ENCODE measurements around the gene SPDYE17.
"Not testable (repeated sequence)": the region's sequence is repeated elsewhere in the genome, so short reads cannot be mapped to it uniquely, and the experiment has no call there.

Gene SPDYE17

GRCh38 chr7:76998764-76999450 is 33.3 kb downstream of the SPDYE17 start:
- not testable (repeated sequence) for DNase-seq (ENCODE audit: low read depth)

- no peak for DNase-seq (ENCODE audit: low read depth)
Measured at GRCh38 chr7:76998285-76998589, 33.9 kb downstream of the SPDYE17 start.

GRCh38 chr7:76997381-76998284 is 34.5 kb downstream of the SPDYE17 start:
- no peak for DNase-seq (ENCODE audit: low read depth)

GRCh38 chr7:76996932-76997331 is 35.2 kb downstream of the SPDYE17 start:
- not testable (repeated sequence) for DNase-seq (ENCODE audit: low read depth)

- DNase-seq (ENCODE audit: low read depth) = not testable (repeated sequence)
Measured at GRCh38 chr7:76994286-76994685, 37.9 kb downstream of the SPDYE17 start.

GRCh38 chr7:76993831-76994230 is 38.3 kb downstream of the SPDYE17 start:
- DNase-seq (ENCODE audit: low read depth) = not testable (repeated sequence)

GRCh38 chr7:76992871-76993270 is 39.3 kb downstream of the SPDYE17 start:
- not testable (repeated sequence) for DNase-seq (ENCODE audit: low read depth)

GRCh38 chr7:76992204-76992603 is 40.0 kb downstream of the SPDYE17 start:
- not testable (repeated sequence) for DNase-seq (ENCODE audit: low read depth)

- DNase-seq (ENCODE audit: low read depth) = not testable (repeated sequence)
Measured at GRCh38 chr7:76990202-76990601, 42.0 kb downstream of the SPDYE17 start.

- DNase-seq (ENCODE audit: low read depth) = not testable (repeated sequence)
Measured at GRCh38 chr7:76985924-76986717, 46.0 kb downstream of the SPDYE17 start.

- DNase-seq (ENCODE audit: low read depth) = not testable (repeated sequence)
Measured at GRCh38 chr7:76984784-76985136, 47.4 kb downstream of the SPDYE17 start.

GRCh38 chr7:76983937-76984783 is 48.0 kb downstream of the SPDYE17 start:
- not testable (repeated sequence) for DNase-seq (ENCODE audit: low read depth)

- DNase-seq (ENCODE audit: low read depth) = not testable (repeated sequence)
Measured at GRCh38 chr7:76983333-76983732, 48.8 kb downstream of the SPDYE17 start.

- not testable (repeated sequence) for DNase-seq (ENCODE audit: low read depth)
Measured at GRCh38 chr7:76982501-76982900, 49.7 kb downstream of the SPDYE17 start.

- not testable (repeated sequence) for DNase-seq (ENCODE audit: low read depth)
Measured at GRCh38 chr7:76981187-76981970, 50.8 kb downstream of the SPDYE17 start.

- DNase-seq (ENCODE audit: low read depth) = not testable (repeated sequence)
Measured at GRCh38 chr7:76980576-76980975, 51.6 kb downstream of the SPDYE17 start.

- DNase-seq (ENCODE audit: low read depth) = not testable (repeated sequence)
Measured at GRCh38 chr7:76977761-76978367, 54.3 kb downstream of the SPDYE17 start.

- not testable (repeated sequence) for DNase-seq (ENCODE audit: low read depth)
Measured at GRCh38 chr7:76974793-76975579, 57.2 kb downstream of the SPDYE17 start.

GRCh38 chr7:76974336-76974735 is 57.8 kb downstream of the SPDYE17 start:
- DNase-seq (ENCODE audit: low read depth) = not testable (repeated sequence)

All from stimulated activated CD8-positive, alpha-beta memory T cell treated with anti-CD3 and anti-CD28 coated beads, Interleukin-4, amount 100 ng/mL, for 24 hours (primary cell).